HepG2 (cell line): ENCODE measurements around the gene STEAP2. TPM values are rescaled to one million over a fixed set of nuclear protein-coding genes. Genes with fewer than 3 reads are reported as not detected.

Experiments
- ARID5B ChIP-seq: IDR thresholded peaks from 2 replicates; pipeline ENCODE4 v1.4.0; 2020; ENCODE audit warnings: mild to moderate bottlenecking, missing genetic modification reagents
- CREM ChIP-seq, 2 experiments: sonication (generic) in 1 of 2; formaldehyde crosslinking in 1 of 2; IDR thresholded peaks; 2 replicates each; pipeline versions ENCODE4 v1.4.0 to v1.6.1; 2016 to 2020; ENCODE audit warnings: antibody characterized with exemption in 1 of 2, mild to moderate bottlenecking in 1 of 2, missing genetic modification reagents in 1 of 2
- ERF ChIP-seq: IDR thresholded peaks from 2 replicates; pipeline ENCODE4 v1.6.1; 2018; ENCODE audit warnings: missing biosample characterization, missing genetic modification reagents
- GLI4 ChIP-seq: sonication (generic); formaldehyde crosslinking; IDR thresholded peaks from 2 replicates; pipeline ENCODE4 v1.5.1; 2020; ENCODE audit warnings: missing genetic modification reagents, mild to moderate bottlenecking, moderate library complexity, borderline replicate concordance
- HDAC2 ChIP-seq: sonication (generic); formaldehyde crosslinking; IDR thresholded peaks from 2 replicates; pipeline ENCODE4 v1.4.0; 2020; ENCODE audit warnings: missing genetic modification reagents
- HMGXB3 ChIP-seq: sonication (generic); formaldehyde crosslinking; IDR thresholded peaks from 2 replicates; pipeline ENCODE4 v1.4.0; 2020; ENCODE audit warnings: missing genetic modification reagents, borderline replicate concordance
- LCORL ChIP-seq, 2 experiments: fragments of 450-650 bp in 1 of 2; sonication (generic) in 1 of 2; formaldehyde crosslinking in 1 of 2; IDR thresholded peaks; 2 replicates each; pipeline versions ENCODE4 v1.5.0 to v1.6.1; 2017 to 2020; ENCODE audit warnings: antibody characterized with exemption in 1 of 2, missing genetic modification reagents in 1 of 2
- MBD4 ChIP-seq: IDR thresholded peaks from 2 replicates; pipeline ENCODE4 v1.6.1; 2012; ENCODE audit warnings: low read length, inconsistent platforms, borderline replicate concordance
- MEIS2 ChIP-seq: sonication (generic); formaldehyde crosslinking; IDR thresholded peaks from 2 replicates; pipeline ENCODE4 v1.9.0; 2021; ENCODE audit warnings: mild to moderate bottlenecking, missing genetic modification reagents
- PHF8 ChIP-seq: sonication (generic); formaldehyde crosslinking; IDR thresholded peaks from 2 replicates; pipeline ENCODE4 v1.5.0; 2020; ENCODE audit warnings: missing genetic modification reagents
- TOE1 ChIP-seq: sonication (generic); formaldehyde crosslinking; IDR thresholded peaks from 2 replicates; pipeline ENCODE4 v1.4.0; 2020; ENCODE audit warnings: mild to moderate bottlenecking, missing genetic modification reagents
- U2AF2 ChIP-seq: fragments of 200-400 bp; formaldehyde crosslinking; IDR thresholded peaks from 2 replicates; pipeline ENCODE4 v1.6.1; 2017; ENCODE audit warnings: low read depth, mild to moderate bottlenecking, low read length
- ZMAT3 ChIP-seq: sonication (generic); formaldehyde crosslinking; conservative IDR thresholded peaks from 2 replicates; pipeline ENCODE4 v1.7.0; 2021; ENCODE audit warnings: missing genetic modification reagents
- ZNF121 ChIP-seq: sonication (generic); formaldehyde crosslinking; IDR thresholded peaks from 2 replicates; pipeline ENCODE4 v1.5.0; 2020; ENCODE audit warnings: mild to moderate bottlenecking, missing genetic modification reagents
- ZNF496 ChIP-seq: sonication (generic); formaldehyde crosslinking; IDR thresholded peaks from 2 replicates; pipeline ENCODE4 v1.8.1; 2023; ENCODE audit warnings: mild to moderate bottlenecking, moderate library complexity, missing genetic modification reagents; ENCODE audit not compliant: insufficient replicate concordance
- ZNF576 ChIP-seq: sonication (generic); formaldehyde crosslinking; IDR thresholded peaks from 2 replicates; pipeline ENCODE4 v1.4.0; 2020; ENCODE audit warnings: mild to moderate bottlenecking, missing genetic modification reagents
- ZSCAN31 ChIP-seq: sonication (generic); formaldehyde crosslinking; IDR thresholded peaks from 2 replicates; pipeline ENCODE4 v1.5.0; 2020; ENCODE audit warnings: low read depth, mild to moderate bottlenecking, missing genetic modification reagents
- polyA plus RNA-seq, 8 experiments: library from polyadenylated mRNA; depleted of rRNA in 3 of 8; stranded (reverse) in 7 of 8; unstranded in 1 of 8; fragments of >200 nt; fragmentation: Illumina TruSeq in 4 of 8; extraction: Trizol in 4 of 8; gene quantifications; 2 replicates each; pipeline versions ENCODE4 v1.2.1 to v1.2.3, GENCODE V29; 2011 to 2016; ENCODE audit warnings: low read depth in 4 of 8, missing spikeins in 1 of 8, mixed read lengths in 1 of 8; ENCODE audit not compliant: insufficient read depth in 1 of 8
- total RNA-seq, 5 experiments: library from RNA; depleted of rRNA; stranded (reverse); fragments of >200 nt; fragmentation: Illumina TruSeq; extraction: Trizol; gene quantifications; 2 replicates each; pipeline ENCODE4 v1.2.3, GENCODE V29; 2016; ENCODE audit warnings: low read depth in 1 of 5
- TF ChIP-seq, protein P1 (sequence below): IDR thresholded peaks from 2 replicates; pipeline ENCODE4 v1.6.1; 2016; ENCODE audit warnings: control low read depth
- TF ChIP-seq, protein P2 (sequence below): sonication (generic); formaldehyde crosslinking; IDR thresholded peaks from 2 replicates; pipeline ENCODE4 v1.5.0; 2020; ENCODE audit warnings: missing genetic modification reagents

STEAP2 gene
- total and polyA plus RNA-seq, 2 of the 13 experiments (the other 11 are each of a cell fraction or from before 2014, with no cell fraction given): 4.3 to 4.4 TPM

DNA sequence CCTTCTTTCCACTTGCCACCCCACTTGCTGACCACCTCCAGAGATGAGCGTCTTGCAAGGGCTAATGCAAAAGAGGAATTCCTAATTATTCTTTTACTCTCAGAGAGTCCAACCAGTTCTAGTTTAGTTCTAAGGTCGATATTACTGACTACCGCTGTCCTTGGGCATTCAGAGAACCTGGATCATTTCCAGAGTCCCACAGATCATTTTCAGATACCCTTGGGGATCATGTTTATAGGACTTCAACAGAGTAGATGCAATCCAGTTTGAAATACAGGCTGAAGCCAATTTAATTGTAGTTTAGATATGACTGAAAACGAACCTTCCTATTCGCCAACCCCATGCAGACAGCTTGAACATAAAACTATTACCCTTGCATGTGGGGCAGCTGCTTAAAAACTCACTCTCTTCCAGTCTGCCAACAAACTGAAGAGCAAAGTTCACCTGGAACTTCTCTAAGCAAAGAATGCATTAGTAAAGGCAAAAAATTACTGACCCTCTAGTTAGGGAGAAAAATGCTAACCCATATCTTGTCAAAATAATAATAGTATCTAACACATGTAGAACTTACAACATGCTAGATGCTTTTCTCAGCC lies 55.8 kb downstream of the STEAP2 start (continued):
- TF ChIP-seq, protein P1, sequence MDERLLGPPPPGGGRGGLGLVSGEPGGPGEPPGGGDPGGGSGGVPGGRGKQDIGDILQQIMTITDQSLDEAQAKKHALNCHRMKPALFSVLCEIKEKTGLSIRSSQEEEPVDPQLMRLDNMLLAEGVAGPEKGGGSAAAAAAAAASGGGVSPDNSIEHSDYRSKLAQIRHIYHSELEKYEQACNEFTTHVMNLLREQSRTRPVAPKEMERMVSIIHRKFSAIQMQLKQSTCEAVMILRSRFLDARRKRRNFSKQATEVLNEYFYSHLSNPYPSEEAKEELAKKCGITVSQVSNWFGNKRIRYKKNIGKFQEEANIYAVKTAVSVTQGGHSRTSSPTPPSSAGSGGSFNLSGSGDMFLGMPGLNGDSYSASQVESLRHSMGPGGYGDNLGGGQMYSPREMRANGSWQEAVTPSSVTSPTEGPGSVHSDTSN (CRISPR knock-in tag): no peak
- TF ChIP-seq GLI4 (CRISPR knock-in tag) (no peak), ZNF121 (CRISPR knock-in tag) (no peak), ZMAT3 (CRISPR knock-in tag) (no peak), ARID5B (CRISPR knock-in tag) (peak; percentile 64), HMGXB3 (CRISPR knock-in tag) (no peak), PHF8 (CRISPR knock-in tag) (no peak), ERF (CRISPR knock-in tag) (0 out of 2 replicates have a peak, but pooled peaks have one; percentile 27), MBD4 (no peak), CREM (IDR thresholded peaks at IDR 0.05) (0 out of 2 replicates have a peak, but pooled peaks have one; percentile 0), CREM (CRISPR knock-in tag; IDR thresholded peaks at IDR 0.05) (no peak), LCORL (IDR thresholded peaks at IDR 0.05) (no peak), LCORL (CRISPR knock-in tag; IDR thresholded peaks at IDR 0.05) (no peak), TOE1 (CRISPR knock-in tag) (no peak), MEIS2 (no peak), ZNF576 (no peak), ZSCAN31 (CRISPR knock-in tag) (0 out of 2 replicates have a peak, but pooled peaks have one; percentile 45), U2AF2 (no peak), ZNF496 (CRISPR knock-in tag) (no peak), HDAC2 (peak; percentile 10; the same call in 1 of the 2 replicates)
- TF ChIP-seq, protein P2, sequence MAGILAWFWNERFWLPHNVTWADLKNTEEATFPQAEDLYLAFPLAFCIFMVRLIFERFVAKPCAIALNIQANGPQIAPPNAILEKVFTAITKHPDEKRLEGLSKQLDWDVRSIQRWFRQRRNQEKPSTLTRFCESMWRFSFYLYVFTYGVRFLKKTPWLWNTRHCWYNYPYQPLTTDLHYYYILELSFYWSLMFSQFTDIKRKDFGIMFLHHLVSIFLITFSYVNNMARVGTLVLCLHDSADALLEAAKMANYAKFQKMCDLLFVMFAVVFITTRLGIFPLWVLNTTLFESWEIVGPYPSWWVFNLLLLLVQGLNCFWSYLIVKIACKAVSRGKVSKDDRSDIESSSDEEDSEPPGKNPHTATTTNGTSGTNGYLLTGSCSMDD: no peak
